GM12878 (cell line): ENCODE results near the gene DAGLA. TPM values are rescaled to one million over a fixed set of nuclear protein-coding genes. Genes with fewer than 3 reads are reported as not detected.

Source experiments
- ATAC-seq: fragments of 200-7000 bp; cut with Tn5 transposase; 3 replicates; pipeline ENCODE4 v1.9.1; 2020; ENCODE audit warnings: mild to moderate bottlenecking, moderate library complexity
- BruUV-seq: library from RNA; stranded (reverse); fragments of 400-500 nt; replicated peaks from 2 replicates; lab custom pipeline; 2021; lab: Mats Ljungman, UMichigan
- CTCF ChIA-PET: fragments of 300-600 bp; sonication (Branson Sonifier 250); formaldehyde crosslinking; extraction: SDS; loops from one replicate; lab custom pipeline; 2021; ENCODE audit warnings: inconsistent platforms; lab: Yijun Ruan, JAX
- POLR2A ChIA-PET: fragments of 350-600 bp; formaldehyde crosslinking; extraction: SDS; loops from one replicate; lab custom pipeline; 2021; ENCODE audit warnings: inconsistent platforms; lab: Charles Lee
- RAD21 ChIA-PET: fragments of 300-600 bp; sonication (Branson Sonifier 250); formaldehyde crosslinking; loops from one replicate; lab custom pipeline; 2023; ENCODE audit warnings: antibody characterized with exemption; ENCODE audit not compliant: unreplicated experiment; lab: Charles Lee
- SMC1A ChIA-PET: fragments of 300-600 bp; sonication (Branson Sonifier 250); formaldehyde crosslinking; loops from one replicate; lab custom pipeline; 2023; ENCODE audit not compliant: unreplicated experiment, uncharacterized antibody; lab: Charles Lee
- DNase-seq: peaks from one replicate; pipeline ENCODE4 v3.0.0-alpha.2; 2011; ENCODE audit warnings: low read depth, low spot score
- FAIRE-seq: peaks from 3 replicates; lab custom pipeline; 2011; peaks lifted over from hg19 to GRCh38; lab: Jason Lieb, UNC
- H2AFZ ChIP-seq: 2 replicates; pipeline ENCODE4 v1.6.0; 2011; ENCODE audit warnings: low read depth, low read length, control low read depth; ENCODE audit not compliant: control insufficient read depth
- H3K27ac ChIP-seq: 2 replicates; pipeline ENCODE4 v1.5.1; 2011; ENCODE audit warnings: control low read depth; ENCODE audit not compliant: control insufficient read depth, insufficient read depth
- H3K27me3 ChIP-seq, 2 experiments: replicated peaks in 1 of 2; 2 replicates each; pipeline versions ENCODE4 v1.6.0 to v1.6.1; 2011; ENCODE audit warnings: low read length in 1 of 2; ENCODE audit not compliant: control insufficient read depth in 2 of 2, insufficient read depth in 2 of 2
- H3K36me3 ChIP-seq, 2 experiments: 2 replicates each; pipeline ENCODE4 v1.5.1; 2011; ENCODE audit warnings: low read length in 1 of 2; ENCODE audit not compliant: control insufficient read depth in 2 of 2, insufficient read depth in 2 of 2
- H3K4me1 ChIP-seq: 2 replicates; pipeline ENCODE4 v1.6.1; 2011; ENCODE audit warnings: mild to moderate bottlenecking, low read length, moderate library complexity, mixed read lengths; ENCODE audit not compliant: control insufficient read depth, insufficient read depth
- H3K4me2 ChIP-seq: 2 replicates; pipeline ENCODE4 v1.6.0; 2011; ENCODE audit warnings: control low read depth; ENCODE audit not compliant: control insufficient read depth, insufficient read depth
- H3K4me3 ChIP-seq: fragments of 200-600 bp; sonication (generic); 2 replicates; pipeline ENCODE4 v1.5.1; 2016
- H3K79me2 ChIP-seq: 2 replicates; pipeline ENCODE4 v1.6.0; 2011; ENCODE audit warnings: low read length; ENCODE audit not compliant: control insufficient read depth, insufficient read depth
- H3K9ac ChIP-seq: 2 replicates; pipeline ENCODE4 v1.8.0; 2011; ENCODE audit warnings: low read length, control low read depth, mixed read lengths; ENCODE audit not compliant: control insufficient read depth, insufficient read depth
- H3K9me3 ChIP-seq: replicated peaks from 3 replicates; pipeline ENCODE4 v1.5.1; 2011; ENCODE audit warnings: mild to moderate bottlenecking, low read length; ENCODE audit not compliant: control insufficient read depth, insufficient read depth
- H4K20me1 ChIP-seq: 2 replicates; pipeline ENCODE4 v1.6.0; 2011; ENCODE audit not compliant: control insufficient read depth, insufficient read depth
- GATAD2B ChIP-seq: fragments of 450-650 bp; conservative IDR thresholded peaks from 2 replicates; pipeline ENCODE4 v1.6.1; 2017; ENCODE audit warnings: low read depth, mild to moderate bottlenecking, moderate library complexity
- NFIC ChIP-seq: IDR thresholded peaks from 2 replicates; pipeline ENCODE4 v1.6.1; 2012; ENCODE audit warnings: low read depth, mild to moderate bottlenecking, inconsistent platforms, low read length, moderate library complexity
- RFX5 ChIP-seq: IDR thresholded peaks from 2 replicates; pipeline ENCODE4 v1.6.1; 2011; ENCODE audit warnings: low read depth, low read length, improper control_type of control experiment
- TARDBP ChIP-seq: IDR thresholded peaks from 2 replicates; pipeline ENCODE4 v1.6.1; 2016; ENCODE audit warnings: borderline replicate concordance
- YBX1 ChIP-seq: fragments of 450-650 bp; IDR thresholded peaks from 2 replicates; pipeline ENCODE4 v1.6.1; 2016; ENCODE audit warnings: antibody characterized with exemption
- ZNF207 ChIP-seq: fragments of 450-650 bp; IDR thresholded peaks from 2 replicates; pipeline ENCODE4 v1.6.1; 2014; ENCODE audit warnings: antibody characterized with exemption, mild to moderate bottlenecking, borderline replicate concordance
- WGBS: methylation state at CpG from one replicate; pipeline ENCODE4 v1.1.6; 2016; ENCODE audit warnings: low lambda C conversion rate; ENCODE audit not compliant: insufficient replicate concordance, insufficient coverage; ENCODE audit errors: missing lambda C conversion rate; 5-methylcytosine and 5-hydroxymethylcytosine counted together
- in situ Hi-C: fragments of 300-500 bp; cut with MboI; formaldehyde crosslinking; loops from 9 replicates; pipeline ENCODE4 v1.14.3; 2018; ENCODE audit warnings: mixed read lengths
- intact Hi-C: fragments of 100-400 bp; cut with micrococcal nuclease; formaldehyde crosslinking; loops from one replicate; pipeline ENCODE4 v1.14.2; 2022; ENCODE audit not compliant: unreplicated experiment
- polyA plus RNA-seq, 11 experiments: library from polyadenylated mRNA; depleted of rRNA in 4 of 11; unstranded in 6 of 11; stranded (reverse) in 5 of 11; fragments of >200 nt; fragmentation: Nextera tagmentation in 4 of 11; fragmentation: Illumina TruSeq in 1 of 11; extraction: Ambion mirVana in 4 of 11; extraction: Trizol in 1 of 11; gene quantifications; 1 replicate in 1 of 11; 2 replicates in 10 of 11; pipeline versions ENCODE4 v1.2.1 to v1.2.3, GENCODE V29; 2011 to 2016; ENCODE audit warnings: inconsistent platforms in 2 of 11, missing spikeins in 2 of 11, low read depth in 1 of 11
- total RNA-seq, 4 experiments: library from RNA; depleted of rRNA in 3 of 4; stranded (reverse); fragments of >200 nt in 3 of 4; fragmentation: Illumina TruSeq in 1 of 4; extraction: Trizol in 1 of 4; gene quantifications; 2 replicates each; pipeline versions ENCODE4 v1.2.1 to v1.2.3, GENCODE V29; 2013 to 2021
- TF ChIP-seq, protein P1 (sequence below): IDR thresholded peaks from 2 replicates; pipeline ENCODE4 v1.6.1; 2012; ENCODE audit warnings: improper control_type of control experiment, low read depth, low read length; ENCODE audit not compliant: insufficient replicate concordance
- TF ChIP-seq, protein P2 (sequence below): IDR thresholded peaks from 2 replicates; pipeline ENCODE4 v1.6.1; 2012; ENCODE audit warnings: low read depth, low read length, improper control_type of control experiment

DAGLA gene
- total and polyA plus RNA-seq, 10 of the 15 experiments (the other 5 are each of a cell fraction or from before 2014, with no cell fraction given), result 0.05 TPM; not detected in 9

DNA sequence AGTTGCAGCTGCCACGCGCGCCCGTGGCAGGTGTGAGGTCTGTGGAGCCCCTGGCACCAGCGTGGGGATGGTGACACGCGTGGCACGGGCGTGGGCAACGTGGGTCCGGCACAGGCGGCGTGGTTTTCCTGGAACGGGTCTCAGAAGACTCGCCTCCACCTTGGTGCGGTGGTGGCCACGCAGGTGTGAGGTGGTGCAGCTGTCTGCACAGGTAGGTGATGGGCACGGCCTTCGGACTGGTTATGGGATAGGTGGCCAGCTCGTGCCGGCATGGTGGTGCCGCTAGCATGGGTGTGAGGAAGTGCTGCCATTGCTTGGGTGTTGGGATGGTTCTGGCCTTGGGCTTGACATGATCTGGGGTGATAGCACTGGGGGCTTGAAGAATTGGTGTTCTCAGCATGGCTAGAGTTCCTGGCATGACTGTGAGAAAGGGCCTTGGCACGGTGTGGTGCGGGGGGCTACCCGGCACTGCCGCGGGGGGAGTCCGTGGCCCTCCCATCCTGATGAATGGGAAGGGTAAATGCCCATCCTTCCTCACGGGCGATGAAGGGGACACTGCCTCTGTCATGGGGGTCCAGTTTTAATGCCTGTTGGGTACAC, 531 bp downstream of the DAGLA start:
- intact Hi-C loops, result loop anchor here (2.0 kb wide), 1 partner anchor 52 kb away; no protein-coding TSS in a partner anchor
- ATAC-seq (no peak), DNase-seq (no peak), FAIRE-seq (no peak)
- SMC1A ChIA-PET, result no interaction called here
- RAD21 ChIA-PET, result interaction anchor here (1.8 kb wide), 1 partner anchor 53 kb away, joined by 6 read pairs; no protein-coding TSS in a partner anchor
- WGBS, result 67% methylated on average over 26 of the region's 30 CpGs
- H3K9me3 ChIP-seq, result no peaks in the 10 kb centered on the region
- no peaks in the 10 kb centered on the region for H3K4me1 ChIP-seq
- H3K27ac ChIP-seq, result no peak overlapping the region
- H3K4me3 ChIP-seq, result no peak overlapping the region
- in situ Hi-C loops, result no loop called here
- no TSS peak for BruUV-seq
- H4K20me1 ChIP-seq, result no peaks in the 10 kb centered on the region
- no peaks in the 10 kb centered on the region for H3K36me3 ChIP-seq
- no peak overlapping the region for H3K9ac ChIP-seq
- H3K79me2 ChIP-seq, result no peaks in the 10 kb centered on the region
- POLR2A ChIA-PET, result no interaction called here
- TF ChIP-seq, protein P1, sequence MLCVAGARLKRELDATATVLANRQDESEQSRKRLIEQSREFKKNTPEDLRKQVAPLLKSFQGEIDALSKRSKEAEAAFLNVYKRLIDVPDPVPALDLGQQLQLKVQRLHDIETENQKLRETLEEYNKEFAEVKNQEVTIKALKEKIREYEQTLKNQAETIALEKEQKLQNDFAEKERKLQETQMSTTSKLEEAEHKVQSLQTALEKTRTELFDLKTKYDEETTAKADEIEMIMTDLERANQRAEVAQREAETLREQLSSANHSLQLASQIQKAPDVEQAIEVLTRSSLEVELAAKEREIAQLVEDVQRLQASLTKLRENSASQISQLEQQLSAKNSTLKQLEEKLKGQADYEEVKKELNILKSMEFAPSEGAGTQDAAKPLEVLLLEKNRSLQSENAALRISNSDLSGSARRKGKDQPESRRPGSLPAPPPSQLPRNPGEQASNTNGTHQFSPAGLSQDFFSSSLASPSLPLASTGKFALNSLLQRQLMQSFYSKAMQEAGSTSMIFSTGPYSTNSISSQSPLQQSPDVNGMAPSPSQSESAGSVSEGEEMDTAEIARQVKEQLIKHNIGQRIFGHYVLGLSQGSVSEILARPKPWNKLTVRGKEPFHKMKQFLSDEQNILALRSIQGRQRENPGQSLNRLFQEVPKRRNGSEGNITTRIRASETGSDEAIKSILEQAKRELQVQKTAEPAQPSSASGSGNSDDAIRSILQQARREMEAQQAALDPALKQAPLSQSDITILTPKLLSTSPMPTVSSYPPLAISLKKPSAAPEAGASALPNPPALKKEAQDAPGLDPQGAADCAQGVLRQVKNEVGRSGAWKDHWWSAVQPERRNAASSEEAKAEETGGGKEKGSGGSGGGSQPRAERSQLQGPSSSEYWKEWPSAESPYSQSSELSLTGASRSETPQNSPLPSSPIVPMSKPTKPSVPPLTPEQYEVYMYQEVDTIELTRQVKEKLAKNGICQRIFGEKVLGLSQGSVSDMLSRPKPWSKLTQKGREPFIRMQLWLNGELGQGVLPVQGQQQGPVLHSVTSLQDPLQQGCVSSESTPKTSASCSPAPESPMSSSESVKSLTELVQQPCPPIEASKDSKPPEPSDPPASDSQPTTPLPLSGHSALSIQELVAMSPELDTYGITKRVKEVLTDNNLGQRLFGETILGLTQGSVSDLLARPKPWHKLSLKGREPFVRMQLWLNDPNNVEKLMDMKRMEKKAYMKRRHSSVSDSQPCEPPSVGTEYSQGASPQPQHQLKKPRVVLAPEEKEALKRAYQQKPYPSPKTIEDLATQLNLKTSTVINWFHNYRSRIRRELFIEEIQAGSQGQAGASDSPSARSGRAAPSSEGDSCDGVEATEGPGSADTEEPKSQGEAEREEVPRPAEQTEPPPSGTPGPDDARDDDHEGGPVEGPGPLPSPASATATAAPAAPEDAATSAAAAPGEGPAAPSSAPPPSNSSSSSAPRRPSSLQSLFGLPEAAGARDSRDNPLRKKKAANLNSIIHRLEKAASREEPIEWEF, result no peak
- TF ChIP-seq, protein P2, sequence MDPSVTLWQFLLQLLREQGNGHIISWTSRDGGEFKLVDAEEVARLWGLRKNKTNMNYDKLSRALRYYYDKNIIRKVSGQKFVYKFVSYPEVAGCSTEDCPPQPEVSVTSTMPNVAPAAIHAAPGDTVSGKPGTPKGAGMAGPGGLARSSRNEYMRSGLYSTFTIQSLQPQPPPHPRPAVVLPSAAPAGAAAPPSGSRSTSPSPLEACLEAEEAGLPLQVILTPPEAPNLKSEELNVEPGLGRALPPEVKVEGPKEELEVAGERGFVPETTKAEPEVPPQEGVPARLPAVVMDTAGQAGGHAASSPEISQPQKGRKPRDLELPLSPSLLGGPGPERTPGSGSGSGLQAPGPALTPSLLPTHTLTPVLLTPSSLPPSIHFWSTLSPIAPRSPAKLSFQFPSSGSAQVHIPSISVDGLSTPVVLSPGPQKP, result no peak
- TF ChIP-seq NFIC (no peak), YBX1 (no peak), ZNF207 (no peak), RFX5 (no peak), TARDBP (no peak), GATAD2B (no peak)
- H3K4me2 ChIP-seq, result no peak overlapping the region
- CTCF ChIA-PET, result interaction anchor here (1.3 to 1.9 kb wide), 2 partner anchors 29 to 53 kb away, joined by 3 to 9 read pairs; no protein-coding TSS in a partner anchor
- no peak overlapping the region for H2AFZ ChIP-seq
- H3K27me3 ChIP-seq, result peaks cover 6 to 11% of the 10 kb centered on the region in 2 experiments
